Measurements from ENCODE around the gene KLF12. TPM values are rescaled to one million over a fixed set of nuclear protein-coding genes. Genes with fewer than 3 reads are reported as not detected.

The KLF12 gene
- polyA plus RNA-seq, 3 donors = 0.04 to 1.3 (median 0.38) TPM

DNA sequence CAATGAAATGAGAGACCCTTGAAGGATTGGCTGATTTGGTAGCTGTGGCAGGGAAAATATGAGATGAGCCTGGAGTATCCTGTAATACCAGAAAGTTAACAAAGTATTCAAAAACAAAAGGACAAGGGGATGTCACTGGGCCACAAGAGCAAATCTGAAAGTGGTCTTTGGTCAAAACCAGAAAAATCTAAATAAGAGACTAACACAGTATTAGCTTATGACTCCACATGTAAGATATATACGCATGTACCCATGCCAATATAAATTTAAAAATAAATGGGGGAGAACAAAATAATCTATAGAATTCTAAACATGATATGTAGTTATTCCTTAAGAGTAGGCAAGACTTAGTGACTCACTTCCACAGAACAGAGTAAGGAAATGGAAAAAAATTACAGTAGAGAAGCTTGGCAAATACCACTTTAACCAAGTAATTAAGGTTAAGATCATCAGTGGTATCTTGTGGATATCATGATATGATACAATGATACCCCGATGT lies 16.9 kb downstream of the KLF12 start:
- no peaks in the 10 kb centered on the region for H3K4me1 Mint-ChIP-seq
- no peaks in the 10 kb centered on the region for H3K4me1 ChIP-seq (ENCODE audit: control insufficient read depth in 1 of 2, insufficient read depth in 2 of 2, low read length in 2 of 2)
- no peaks in the 10 kb centered on the region for H3K79me2 ChIP-seq (ENCODE audit: insufficient read depth, low read length)

DNA sequence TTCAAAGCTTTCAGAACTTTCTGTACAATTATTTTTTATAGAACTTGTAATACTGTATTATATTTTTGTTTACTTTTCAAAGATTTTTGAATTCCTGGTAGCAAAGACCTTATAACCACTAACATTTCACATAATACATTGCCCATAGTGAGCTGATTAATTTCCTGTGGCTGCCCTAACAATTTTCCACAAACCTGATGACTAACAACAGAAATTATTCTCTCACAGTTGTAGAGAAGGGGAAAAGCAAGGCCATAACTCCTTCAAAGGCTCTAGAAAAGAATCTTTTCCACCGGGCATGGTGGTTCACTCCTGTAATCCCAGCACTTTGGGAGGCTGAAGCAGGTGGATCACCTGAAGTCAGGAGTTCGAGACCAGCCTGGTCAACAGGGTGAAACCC lies 19.1 kb downstream of the KLF12 start:
- no peak overlapping the region for H2AFZ ChIP-seq (ENCODE audit: insufficient read depth, low read depth, low read length, poor library complexity, severe bottlenecking)
- H3K79me2 ChIP-seq (ENCODE audit: insufficient read depth, low read length) = no peaks in the 10 kb centered on the region
- H3K4me3 ChIP-seq (replicated peaks in 1 of 3; ENCODE audit: low read depth in 2 of 3, low read length in 3 of 3) = no peak overlapping the region
- no peak overlapping the region for H3K4me2 ChIP-seq (replicated peaks; ENCODE audit: extremely low read depth, low read length, poor library complexity, severe bottlenecking)
- H3K4me1 ChIP-seq (ENCODE audit: control insufficient read depth in 1 of 2, insufficient read depth in 2 of 2, low read length in 2 of 2) = no peaks in the 10 kb centered on the region
- H3K36me3 ChIP-seq (replicated peaks in 1 of 2; ENCODE audit: control insufficient read depth in 1 of 2, insufficient read depth in 2 of 2, low read length in 2 of 2) = no peaks in the 10 kb centered on the region
- Mint-ChIP-seq H3K4me3 (no peak overlapping the region), H3K27me3 (ENCODE audit: low read depth in 3 of 3) (no peaks in the 10 kb centered on the region), H3K9me3 (peaks cover 13 to 30% (median 17%) of the 10 kb centered on the region in 7 donors), H3K27ac (no peak overlapping the region), H3K4me1 (no peaks in the 10 kb centered on the region), H3K36me3 (no peaks in the 10 kb centered on the region)
- no peak for DNase-seq
- no CpG with 5 or more reads among the region's 2 CpGs for WGBS (ENCODE audit: insufficient coverage)
- H3K27ac ChIP-seq (ENCODE audit: low read depth in 1 of 2, low read length in 2 of 2) = no peak overlapping the region
- intact Hi-C loops (cut with micrococcal nuclease) = no loop called here
- no peaks in the 10 kb centered on the region for H4K20me1 ChIP-seq (ENCODE audit: insufficient read depth, low read length)
- H3K9me3 ChIP-seq (replicated peaks in 1 of 2; ENCODE audit: control insufficient read depth in 1 of 2, insufficient read depth in 1 of 2, low read length in 2 of 2) = peaks cover 6 to 12% of the 10 kb centered on the region in 2 donors
- TF ChIP-seq, protein P1, sequence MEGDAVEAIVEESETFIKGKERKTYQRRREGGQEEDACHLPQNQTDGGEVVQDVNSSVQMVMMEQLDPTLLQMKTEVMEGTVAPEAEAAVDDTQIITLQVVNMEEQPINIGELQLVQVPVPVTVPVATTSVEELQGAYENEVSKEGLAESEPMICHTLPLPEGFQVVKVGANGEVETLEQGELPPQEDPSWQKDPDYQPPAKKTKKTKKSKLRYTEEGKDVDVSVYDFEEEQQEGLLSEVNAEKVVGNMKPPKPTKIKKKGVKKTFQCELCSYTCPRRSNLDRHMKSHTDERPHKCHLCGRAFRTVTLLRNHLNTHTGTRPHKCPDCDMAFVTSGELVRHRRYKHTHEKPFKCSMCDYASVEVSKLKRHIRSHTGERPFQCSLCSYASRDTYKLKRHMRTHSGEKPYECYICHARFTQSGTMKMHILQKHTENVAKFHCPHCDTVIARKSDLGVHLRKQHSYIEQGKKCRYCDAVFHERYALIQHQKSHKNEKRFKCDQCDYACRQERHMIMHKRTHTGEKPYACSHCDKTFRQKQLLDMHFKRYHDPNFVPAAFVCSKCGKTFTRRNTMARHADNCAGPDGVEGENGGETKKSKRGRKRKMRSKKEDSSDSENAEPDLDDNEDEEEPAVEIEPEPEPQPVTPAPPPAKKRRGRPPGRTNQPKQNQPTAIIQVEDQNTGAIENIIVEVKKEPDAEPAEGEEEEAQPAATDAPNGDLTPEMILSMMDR (IDR thresholded peaks at IDR 0.05) = no peak
- no peak overlapping the region for H3K9ac ChIP-seq (ENCODE audit: insufficient read depth, low read length, poor library complexity, severe bottlenecking)
- H3K27me3 ChIP-seq (ENCODE audit: control insufficient read depth in 2 of 2, insufficient read depth in 2 of 2, low read length in 2 of 2) = no peaks in the 10 kb centered on the region

More for the DNA sequence above, 16.9 kb downstream of the KLF12 start:
- Mint-ChIP-seq H3K36me3 (no peaks in the 10 kb centered on the region), H3K4me3 (no peak overlapping the region), H3K27ac (no peak overlapping the region), H3K9me3 (peaks cover 13 to 30% (median 17%) of the 10 kb centered on the region in 7 donors), H3K27me3 (ENCODE audit: low read depth in 3 of 3) (no peaks in the 10 kb centered on the region)
- Histone ChIP-seq H3K4me2 (replicated peaks; ENCODE audit: extremely low read depth, low read length, poor library complexity, severe bottlenecking) (no peak overlapping the region), H4K20me1 (ENCODE audit: insufficient read depth, low read length) (no peaks in the 10 kb centered on the region), H3K27me3 (ENCODE audit: control insufficient read depth in 2 of 2, insufficient read depth in 2 of 2, low read length in 2 of 2) (no peaks in the 10 kb centered on the region), H3K9me3 (replicated peaks in 1 of 2; ENCODE audit: control insufficient read depth in 1 of 2, insufficient read depth in 1 of 2, low read length in 2 of 2) (peaks cover 9 to 12% of the 10 kb centered on the region in 2 donors), H3K9ac (ENCODE audit: insufficient read depth, low read length, poor library complexity, severe bottlenecking) (no peak overlapping the region), H3K27ac (ENCODE audit: low read depth in 1 of 2, low read length in 2 of 2) (no peak overlapping the region), H2AFZ (ENCODE audit: insufficient read depth, low read depth, low read length, poor library complexity, severe bottlenecking) (no peak overlapping the region), H3K36me3 (replicated peaks in 1 of 2; ENCODE audit: control insufficient read depth in 1 of 2, insufficient read depth in 2 of 2, low read length in 2 of 2) (no peaks in the 10 kb centered on the region), H3K4me3 (replicated peaks in 1 of 3; ENCODE audit: low read depth in 2 of 3, low read length in 3 of 3) (no peak overlapping the region)
- TF ChIP-seq, protein P1 (IDR thresholded peaks at IDR 0.05) = no peak
- DNase-seq = no peak
- no CpG with 5 or more reads among the region's 2 CpGs for WGBS (ENCODE audit: insufficient coverage)
- intact Hi-C loops (cut with micrococcal nuclease) = no loop called here

Measured in CD14-positive monocyte (primary cell).